HepG2 (cell line): Measurements from ENCODE around the gene ADAMTS14. TPM values are rescaled to one million over a fixed set of nuclear protein-coding genes. Genes with fewer than 3 reads are reported as not detected.

Experiments
- ATAC-seq: fragments of 200-7000 bp; cut with Tn5 transposase; 3 replicates; pipeline ENCODE4 v1.9.1; 2020; ENCODE audit warnings: mild to moderate bottlenecking, moderate library complexity
- BruUV-seq: library from RNA; stranded (reverse); fragments of 400-500 nt; replicated peaks from 2 replicates; lab custom pipeline; 2021; lab: Mats Ljungman, UMichigan
- CTCF ChIA-PET: fragments of 300-600 bp; formaldehyde crosslinking; extraction: SDS; loops from one replicate; lab custom pipeline; 2021; ENCODE audit warnings: low total read pairs, inconsistent platforms, low intra/inter-chr PET ratio; lab: Yijun Ruan, JAX
- POLR2A ChIA-PET: fragments of 350-600 bp; sonication (Branson Sonifier 250); formaldehyde crosslinking; loops from one replicate; lab custom pipeline; 2020; ENCODE audit warnings: antibody characterized with exemption, inconsistent platforms; lab: Yijun Ruan, JAX
- DNase-seq: peaks from one replicate; pipeline ENCODE4 v3.0.0-alpha.2; 2015; ENCODE audit warnings: low spot score
- FAIRE-seq: peaks from 3 replicates; lab custom pipeline; 2011; peaks lifted over from hg19 to GRCh38; lab: Jason Lieb, UNC
- H2AFZ ChIP-seq: one replicate; pipeline ENCODE4 v1.6.1; 2011; ENCODE audit warnings: low read length, inconsistent platforms
- H3K27ac ChIP-seq: fragments of 300-600 bp; 3 replicates; pipeline ENCODE4 v1.8.0; 2011; ENCODE audit warnings: mixed run types, mild to moderate bottlenecking, mixed read lengths, low read length, inconsistent platforms; ENCODE audit not compliant: insufficient read depth; ENCODE audit errors: extremely low read length
- H3K27me3 ChIP-seq, 2 experiments: fragments of 200-600 bp in 1 of 2; 2 replicates in 1 of 2; 3 replicates in 1 of 2; pipeline versions ENCODE4 v1.6.0 to v1.8.0; 2011; ENCODE audit warnings: low read length in 2 of 2, mild to moderate bottlenecking in 2 of 2, moderate library complexity in 2 of 2, inconsistent platforms in 1 of 2; ENCODE audit not compliant: insufficient read depth in 2 of 2, control insufficient read depth in 1 of 2
- H3K36me3 ChIP-seq, 2 experiments: fragments of 200-600 bp in 1 of 2; replicated peaks in 1 of 2; 2 replicates in 1 of 2; 3 replicates in 1 of 2; pipeline versions ENCODE4 v1.5.1 to v1.8.0; 2011; ENCODE audit warnings: low read length in 2 of 2, inconsistent platforms in 1 of 2; ENCODE audit not compliant: insufficient read depth in 2 of 2, control insufficient read depth in 1 of 2
- H3K4me1 ChIP-seq: 2 replicates; pipeline ENCODE4 v1.5.1; 2012; ENCODE audit warnings: low read length, inconsistent platforms; ENCODE audit not compliant: insufficient read depth
- H3K4me2 ChIP-seq: 2 replicates; pipeline ENCODE4 v1.6.0; 2011; ENCODE audit warnings: low read depth, low read length, inconsistent platforms
- H3K4me3 ChIP-seq, 3 experiments: fragments of 200-600 bp in 1 of 3; sonication (generic), shearing (Covaris generic) in 1 of 3; replicated peaks in 1 of 3; 2 replicates each; pipeline ENCODE4 v1.5.1; 2011 to 2016; ENCODE audit warnings: low read length in 3 of 3, inconsistent platforms in 2 of 3, low read depth in 2 of 3, mild to moderate bottlenecking in 2 of 3, control low read depth in 1 of 3, mixed read lengths in 1 of 3; ENCODE audit not compliant: insufficient read depth in 1 of 3
- H3K79me2 ChIP-seq: one replicate; pipeline ENCODE4 v1.6.1; 2011; ENCODE audit warnings: low read length, inconsistent platforms; ENCODE audit not compliant: insufficient read depth
- H3K9ac ChIP-seq: 2 replicates; pipeline ENCODE4 v1.6.0; 2011; ENCODE audit warnings: mild to moderate bottlenecking, low read depth, low read length, inconsistent platforms; ENCODE audit not compliant: insufficient read depth
- H3K9me3 ChIP-seq: 2 replicates; pipeline ENCODE4 v1.5.1; 2012; ENCODE audit warnings: mild to moderate bottlenecking, low read length
- H4K20me1 ChIP-seq: 2 replicates; pipeline ENCODE4 v1.6.0; 2011; ENCODE audit warnings: inconsistent platforms, mild to moderate bottlenecking, low read length, moderate library complexity; ENCODE audit not compliant: insufficient read depth
- BORCS8-MEF2B ChIP-seq: sonication (generic); formaldehyde crosslinking; IDR thresholded peaks from 2 replicates; pipeline ENCODE4 v1.8.0; 2022; ENCODE audit warnings: mild to moderate bottlenecking, missing genetic modification reagents
- CENPX ChIP-seq: sonication (generic); formaldehyde crosslinking; IDR thresholded peaks from 2 replicates; pipeline ENCODE4 v1.9.0; 2021; ENCODE audit warnings: mild to moderate bottlenecking, missing genetic modification reagents, moderate library complexity
- MAZ ChIP-seq, 2 experiments: sonication (generic) in 1 of 2; formaldehyde crosslinking in 1 of 2; IDR thresholded peaks; 2 replicates each; pipeline versions ENCODE4 v1.5.0 to v1.6.1; 2012 to 2020; ENCODE audit warnings: low read depth in 2 of 2, mild to moderate bottlenecking in 2 of 2, borderline replicate concordance in 1 of 2, improper control_type of control experiment in 1 of 2, low read length in 1 of 2, missing genetic modification reagents in 1 of 2, moderate library complexity in 1 of 2
- MBD4 ChIP-seq: IDR thresholded peaks from 2 replicates; pipeline ENCODE4 v1.6.1; 2012; ENCODE audit warnings: low read length, inconsistent platforms, borderline replicate concordance
- MTA1 ChIP-seq: sonication (generic); formaldehyde crosslinking; IDR thresholded peaks from 2 replicates; pipeline ENCODE4 v1.4.0; 2020; ENCODE audit warnings: missing genetic modification reagents, mild to moderate bottlenecking, borderline replicate concordance
- NCOR1 ChIP-seq: fragments of 200-600 bp; sonication (generic); IDR thresholded peaks from 2 replicates; pipeline ENCODE4 v1.7.0; 2017; ENCODE audit warnings: antibody characterized with exemption, low read length, borderline replicate concordance
- POGZ ChIP-seq: sonication (generic); formaldehyde crosslinking; IDR thresholded peaks from 2 replicates; pipeline ENCODE4 v1.4.0; 2020; ENCODE audit warnings: mild to moderate bottlenecking, missing genetic modification reagents
- RFXAP ChIP-seq: sonication (generic); formaldehyde crosslinking; IDR thresholded peaks from 2 replicates; pipeline ENCODE4 v1.4.0; 2020; ENCODE audit warnings: missing genetic modification reagents, borderline replicate concordance
- RNF219 ChIP-seq: sonication (generic); formaldehyde crosslinking; IDR thresholded peaks from 2 replicates; pipeline ENCODE4 v1.5.0; 2020; ENCODE audit warnings: mild to moderate bottlenecking, missing genetic modification reagents
- SNAPC2 ChIP-seq: sonication (generic); formaldehyde crosslinking; IDR thresholded peaks from 2 replicates; pipeline ENCODE4 v1.8.1; 2022; ENCODE audit warnings: mild to moderate bottlenecking, missing genetic modification reagents
- TARDBP ChIP-seq: sonication (generic); formaldehyde crosslinking; IDR thresholded peaks from 2 replicates; pipeline ENCODE4 v1.8.0; 2022; ENCODE audit warnings: mild to moderate bottlenecking, missing genetic modification reagents
- TIGD3 ChIP-seq: sonication (generic); formaldehyde crosslinking; IDR thresholded peaks from 2 replicates; pipeline ENCODE4 v1.5.1; 2020; ENCODE audit warnings: mild to moderate bottlenecking, missing genetic modification reagents, borderline replicate concordance
- ZNF232 ChIP-seq: sonication (generic); formaldehyde crosslinking; IDR thresholded peaks from 2 replicates; pipeline ENCODE4 v1.4.0; 2020; ENCODE audit warnings: missing genetic modification reagents, borderline replicate concordance
- ZNF543 ChIP-seq: sonication (generic); formaldehyde crosslinking; IDR thresholded peaks from 2 replicates; pipeline ENCODE4 v1.4.0; 2020; ENCODE audit warnings: mild to moderate bottlenecking, missing genetic modification reagents
- ZNF775 ChIP-seq: sonication (generic); formaldehyde crosslinking; IDR thresholded peaks from 2 replicates; pipeline ENCODE4 v1.4.0; 2020; ENCODE audit warnings: missing genetic modification reagents, mild to moderate bottlenecking, moderate library complexity, borderline replicate concordance
- WGBS: methylation state at CpG from one replicate; pipeline ENCODE4 v1.1.6; 2017; ENCODE audit warnings: low lambda C conversion rate; 5-methylcytosine and 5-hydroxymethylcytosine counted together
- in situ Hi-C: cut with HindIII; loops from 2 replicates; pipeline ENCODE4 v1.10.0; 2017; ENCODE audit warnings: low pct_unique_long_range_greater_than_20kb; ENCODE audit not compliant: extremely low pct_ligation_motif_present
- intact Hi-C: fragments of 100-400 bp; cut with micrococcal nuclease; formaldehyde crosslinking; loops from one replicate; pipeline ENCODE4 v1.10.0; 2022; ENCODE audit not compliant: unreplicated experiment
- polyA plus RNA-seq, 8 experiments: library from polyadenylated mRNA; depleted of rRNA in 3 of 8; stranded (reverse) in 7 of 8; unstranded in 1 of 8; fragments of >200 nt; fragmentation: Illumina TruSeq in 4 of 8; extraction: Trizol in 4 of 8; gene quantifications; 2 replicates each; pipeline versions ENCODE4 v1.2.1 to v1.2.3, GENCODE V29; 2011 to 2016; ENCODE audit warnings: low read depth in 4 of 8, missing spikeins in 1 of 8, mixed read lengths in 1 of 8; ENCODE audit not compliant: insufficient read depth in 1 of 8
- total RNA-seq, 5 experiments: library from RNA; depleted of rRNA; stranded (reverse); fragments of >200 nt; fragmentation: Illumina TruSeq; extraction: Trizol; gene quantifications; 2 replicates each; pipeline ENCODE4 v1.2.3, GENCODE V29; 2016; ENCODE audit warnings: low read depth in 1 of 5
- TF ChIP-seq, protein P1 (sequence below): sonication (generic); formaldehyde crosslinking; IDR thresholded peaks from 2 replicates; pipeline ENCODE4 v1.4.0; 2020; ENCODE audit warnings: missing genetic modification reagents, mild to moderate bottlenecking, borderline replicate concordance
- TF ChIP-seq, protein P2 (sequence below): sonication (generic); formaldehyde crosslinking; IDR thresholded peaks from 2 replicates; pipeline ENCODE4 v1.8.0; 2022; ENCODE audit warnings: mild to moderate bottlenecking, missing genetic modification reagents, moderate library complexity

ADAMTS14 gene
- total and polyA plus RNA-seq, 2 of the 13 experiments (the other 11 are each of a cell fraction or from before 2014, with no cell fraction given), result 0.04 to 0.07 TPM

DNA sequence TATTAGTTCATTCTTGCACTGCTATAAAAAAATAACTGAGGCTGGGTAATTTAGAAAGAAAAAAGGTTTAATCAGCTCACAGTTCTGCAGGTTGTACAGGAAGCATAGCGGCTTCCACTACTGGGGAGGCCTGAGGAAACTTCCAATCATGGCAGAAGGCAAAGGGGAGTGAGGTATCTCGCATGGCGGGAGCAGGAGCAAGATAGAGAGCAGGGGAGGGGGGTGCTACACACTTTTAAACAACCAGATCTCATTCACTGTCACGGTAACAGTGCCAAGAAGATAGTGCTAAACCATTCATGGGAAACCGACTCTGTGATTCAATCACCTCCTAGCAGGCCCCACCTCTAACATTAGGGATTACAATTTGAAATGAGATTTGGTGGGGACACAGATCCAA lies 11.6 kb downstream of the ADAMTS14 start:
- H3K9me3 ChIP-seq, result no peaks in the 10 kb centered on the region
- no peak overlapping the region for H3K4me2 ChIP-seq
- no peaks in the 10 kb centered on the region for H3K36me3 ChIP-seq
- H3K4me1 ChIP-seq, result peaks cover 14% of the 10 kb centered on the region
- no peaks in the 10 kb centered on the region for H3K27me3 ChIP-seq
- no peaks in the 10 kb centered on the region for H4K20me1 ChIP-seq
- no peak overlapping the region for H3K4me3 ChIP-seq
- no peak for FAIRE-seq
- DNase-seq, result no peak
- in situ Hi-C loops, result no loop called here
- no peaks in the 10 kb centered on the region for H3K79me2 ChIP-seq
- 85% methylated on average over 5 of the region's 5 CpGs for WGBS
- POLR2A ChIA-PET, result no interaction called here
- intact Hi-C loops, result no loop called here
- no TSS peak for BruUV-seq
- no peak overlapping the region for H2AFZ ChIP-seq
- no peak overlapping the region for H3K27ac ChIP-seq
- CTCF ChIA-PET, result no interaction called here
- no peak for ATAC-seq
- H3K9ac ChIP-seq, result no peak overlapping the region
- TF ChIP-seq TIGD3, result no peak
- TF ChIP-seq MBD4, result no peak
- no peak for TF ChIP-seq ZNF232 (CRISPR knock-in tag)
- TF ChIP-seq, protein P1, sequence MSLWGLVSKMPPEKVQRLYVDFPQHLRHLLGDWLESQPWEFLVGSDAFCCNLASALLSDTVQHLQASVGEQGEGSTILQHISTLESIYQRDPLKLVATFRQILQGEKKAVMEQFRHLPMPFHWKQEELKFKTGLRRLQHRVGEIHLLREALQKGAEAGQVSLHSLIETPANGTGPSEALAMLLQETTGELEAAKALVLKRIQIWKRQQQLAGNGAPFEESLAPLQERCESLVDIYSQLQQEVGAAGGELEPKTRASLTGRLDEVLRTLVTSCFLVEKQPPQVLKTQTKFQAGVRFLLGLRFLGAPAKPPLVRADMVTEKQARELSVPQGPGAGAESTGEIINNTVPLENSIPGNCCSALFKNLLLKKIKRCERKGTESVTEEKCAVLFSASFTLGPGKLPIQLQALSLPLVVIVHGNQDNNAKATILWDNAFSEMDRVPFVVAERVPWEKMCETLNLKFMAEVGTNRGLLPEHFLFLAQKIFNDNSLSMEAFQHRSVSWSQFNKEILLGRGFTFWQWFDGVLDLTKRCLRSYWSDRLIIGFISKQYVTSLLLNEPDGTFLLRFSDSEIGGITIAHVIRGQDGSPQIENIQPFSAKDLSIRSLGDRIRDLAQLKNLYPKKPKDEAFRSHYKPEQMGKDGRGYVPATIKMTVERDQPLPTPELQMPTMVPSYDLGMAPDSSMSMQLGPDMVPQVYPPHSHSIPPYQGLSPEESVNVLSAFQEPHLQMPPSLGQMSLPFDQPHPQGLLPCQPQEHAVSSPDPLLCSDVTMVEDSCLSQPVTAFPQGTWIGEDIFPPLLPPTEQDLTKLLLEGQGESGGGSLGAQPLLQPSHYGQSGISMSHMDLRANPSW, result no peak
- no peak for TF ChIP-seq BORCS8-MEF2B (CRISPR knock-in tag)
- TF ChIP-seq, protein P2, sequence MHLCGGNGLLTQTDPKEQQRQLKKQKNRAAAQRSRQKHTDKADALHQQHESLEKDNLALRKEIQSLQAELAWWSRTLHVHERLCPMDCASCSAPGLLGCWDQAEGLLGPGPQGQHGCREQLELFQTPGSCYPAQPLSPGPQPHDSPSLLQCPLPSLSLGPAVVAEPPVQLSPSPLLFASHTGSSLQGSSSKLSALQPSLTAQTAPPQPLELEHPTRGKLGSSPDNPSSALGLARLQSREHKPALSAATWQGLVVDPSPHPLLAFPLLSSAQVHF (CRISPR knock-in tag), result no peak
- TF ChIP-seq ZNF543 (CRISPR knock-in tag), result no peak
- no peak for TF ChIP-seq CENPX
- TF ChIP-seq RNF219 (CRISPR knock-in tag), result no peak
- no peak for TF ChIP-seq MAZ (IDR thresholded peaks at IDR 0.05; ENCODE audit: borderline replicate concordance, low read depth, low read length)
- TF ChIP-seq MAZ (CRISPR knock-in tag; IDR thresholded peaks at IDR 0.05; ENCODE audit: low read depth), result no peak
- no peak for TF ChIP-seq TARDBP (CRISPR knock-in tag)
- no peak for TF ChIP-seq NCOR1
- no peak for TF ChIP-seq RFXAP (CRISPR knock-in tag)
- TF ChIP-seq SNAPC2 (CRISPR knock-in tag), result no peak
- no peak for TF ChIP-seq ZNF775
- no peak for TF ChIP-seq POGZ (CRISPR knock-in tag)
- TF ChIP-seq MTA1 (CRISPR knock-in tag), result no peak
